Stimulated activated CD8-positive, alpha-beta memory T cell treated with anti-CD3 and anti-CD28 coated beads, Interleukin-4, amount 100 ng/mL, for 1 hour (primary cell): ENCODE measurements around the gene LATS2.

Experiments used
- DNase-seq, 2 donors: peaks; one replicate each; pipeline ENCODE4 v3.0.0-alpha.2; 2020; ENCODE audit warnings: low read depth in 2 of 2, low spot score in 1 of 2

LATS2 gene

GRCh38 chr13:20994441-20994821 is 67.0 kb downstream of the LATS2 start:
- no peak for DNase-seq

- DNase-seq = no peak
These were observed 67.5 kb downstream of the LATS2 start for GRCh38 chr13:20993661-20994440.

GRCh38 chr13:20993211-20993610 is 68.2 kb downstream of the LATS2 start:
- DNase-seq = no peak

GRCh38 chr13:20991741-20992520 is 69.5 kb downstream of the LATS2 start:
- DNase-seq = no peak

GRCh38 chr13:20990910-20991525 is 70.4 kb downstream of the LATS2 start:
- DNase-seq = no peak

GRCh38 chr13:20989656-20990321 is 71.6 kb downstream of the LATS2 start:
- no peak for DNase-seq

- no peak for DNase-seq
These were observed 72.3 kb downstream of the LATS2 start for GRCh38 chr13:20988909-20989655.

GRCh38 chr13:20988033-20988908 is 73.1 kb downstream of the LATS2 start:
- DNase-seq = no peak

GRCh38 chr13:20987599-20987998 is 73.8 kb downstream of the LATS2 start:
- no peak for DNase-seq

- no peak for DNase-seq
These were observed 76.5 kb downstream of the LATS2 start for GRCh38 chr13:20984879-20985278.

- no peak for DNase-seq
These were observed 78.0 kb downstream of the LATS2 start for GRCh38 chr13:20983386-20983785.

GRCh38 chr13:20981370-20982095 is 79.9 kb downstream of the LATS2 start:
- DNase-seq = no peak

GRCh38 chr13:20980899-20981298 is 80.5 kb downstream of the LATS2 start:
- DNase-seq = no peak

- DNase-seq = no peak
These were observed 81.0 kb downstream of the LATS2 start for GRCh38 chr13:20980430-20980829.

GRCh38 chr13:20977394-20977793 is 84.0 kb downstream of the LATS2 start:
- no peak for DNase-seq

- DNase-seq = no peak
These were observed 86.3 kb downstream of the LATS2 start for GRCh38 chr13:20974981-20975585.

GRCh38 chr13:20973886-20974425 is 87.4 kb downstream of the LATS2 start:
- no peak for DNase-seq

- DNase-seq = no peak
These were observed 88.7 kb downstream of the LATS2 start for GRCh38 chr13:20972731-20973130.
